ENCODE results near the gene LIFR.

The LIFR gene

DNA sequence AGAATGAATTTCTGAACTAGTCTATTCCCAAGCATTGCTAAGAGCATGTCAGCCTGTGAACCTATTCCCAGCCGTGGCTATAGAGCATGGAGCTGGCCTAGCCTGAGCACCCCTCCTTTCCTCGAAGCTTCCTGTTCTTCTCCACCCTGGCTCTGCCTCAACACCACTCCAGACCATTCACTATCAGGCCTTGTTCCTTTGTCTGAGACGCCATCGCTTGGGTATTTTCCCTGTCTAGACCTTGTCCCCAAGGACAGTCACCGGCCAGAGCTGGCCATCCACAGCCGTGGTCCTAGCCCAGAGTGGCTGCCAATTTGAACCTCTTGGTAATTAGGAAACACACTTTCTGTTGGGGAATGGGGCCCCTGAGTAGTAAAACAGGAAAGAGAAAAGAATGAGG is 105.8 kb downstream of the LIFR start:
- FAIRE-seq (no peak), DNase-seq (ENCODE audit: insufficient read length, low spot score) (no peak)
- TF ChIP-seq, protein P1, sequence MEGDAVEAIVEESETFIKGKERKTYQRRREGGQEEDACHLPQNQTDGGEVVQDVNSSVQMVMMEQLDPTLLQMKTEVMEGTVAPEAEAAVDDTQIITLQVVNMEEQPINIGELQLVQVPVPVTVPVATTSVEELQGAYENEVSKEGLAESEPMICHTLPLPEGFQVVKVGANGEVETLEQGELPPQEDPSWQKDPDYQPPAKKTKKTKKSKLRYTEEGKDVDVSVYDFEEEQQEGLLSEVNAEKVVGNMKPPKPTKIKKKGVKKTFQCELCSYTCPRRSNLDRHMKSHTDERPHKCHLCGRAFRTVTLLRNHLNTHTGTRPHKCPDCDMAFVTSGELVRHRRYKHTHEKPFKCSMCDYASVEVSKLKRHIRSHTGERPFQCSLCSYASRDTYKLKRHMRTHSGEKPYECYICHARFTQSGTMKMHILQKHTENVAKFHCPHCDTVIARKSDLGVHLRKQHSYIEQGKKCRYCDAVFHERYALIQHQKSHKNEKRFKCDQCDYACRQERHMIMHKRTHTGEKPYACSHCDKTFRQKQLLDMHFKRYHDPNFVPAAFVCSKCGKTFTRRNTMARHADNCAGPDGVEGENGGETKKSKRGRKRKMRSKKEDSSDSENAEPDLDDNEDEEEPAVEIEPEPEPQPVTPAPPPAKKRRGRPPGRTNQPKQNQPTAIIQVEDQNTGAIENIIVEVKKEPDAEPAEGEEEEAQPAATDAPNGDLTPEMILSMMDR (IDR thresholded peaks at IDR 0.05; ENCODE audit: insufficient read depth, missing control alignments) = no peak

DNA sequence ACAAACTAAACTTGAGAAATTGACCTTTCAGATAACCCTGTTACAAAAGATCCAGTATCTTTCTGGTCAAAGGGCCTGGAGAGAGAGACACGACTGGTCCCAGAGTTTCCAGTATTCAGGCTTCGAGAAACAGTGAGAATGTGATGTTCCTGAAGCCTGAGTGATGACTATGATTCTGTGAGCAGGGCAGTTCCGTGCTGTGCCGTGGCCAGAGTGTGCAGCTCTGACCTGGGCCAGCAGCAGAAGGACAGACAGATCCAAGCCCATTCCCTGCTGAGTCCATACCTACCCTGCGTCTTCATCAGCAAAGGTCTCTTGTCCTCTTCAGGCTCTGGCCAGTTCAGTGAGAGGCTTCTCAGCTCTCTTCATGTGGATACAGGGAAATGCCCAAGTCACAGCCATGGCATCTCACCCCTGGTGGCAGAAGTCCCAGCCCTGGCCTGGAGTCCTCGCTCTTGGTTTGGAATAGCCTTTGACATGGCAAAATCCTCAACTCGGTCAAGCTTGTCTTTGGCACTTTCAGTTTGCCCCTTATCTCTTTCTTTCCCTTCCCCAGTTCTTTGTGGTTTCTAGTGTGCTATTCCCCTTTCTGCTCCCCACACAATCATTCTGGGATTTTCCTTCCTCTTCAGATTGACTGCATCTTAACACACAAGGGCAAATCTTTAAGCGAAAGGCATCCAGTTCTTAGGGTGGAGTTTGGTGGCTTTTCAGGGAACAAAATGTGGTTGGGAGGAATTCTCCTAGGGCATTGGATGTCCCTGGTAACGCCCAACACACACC is 107.7 kb downstream of the LIFR start:
- FAIRE-seq (no peak), DNase-seq (ENCODE audit: insufficient read length, low spot score) (no peak)
- TF ChIP-seq, protein P1 (IDR thresholded peaks at IDR 0.05; ENCODE audit: insufficient read depth, missing control alignments) = no peak

DNA sequence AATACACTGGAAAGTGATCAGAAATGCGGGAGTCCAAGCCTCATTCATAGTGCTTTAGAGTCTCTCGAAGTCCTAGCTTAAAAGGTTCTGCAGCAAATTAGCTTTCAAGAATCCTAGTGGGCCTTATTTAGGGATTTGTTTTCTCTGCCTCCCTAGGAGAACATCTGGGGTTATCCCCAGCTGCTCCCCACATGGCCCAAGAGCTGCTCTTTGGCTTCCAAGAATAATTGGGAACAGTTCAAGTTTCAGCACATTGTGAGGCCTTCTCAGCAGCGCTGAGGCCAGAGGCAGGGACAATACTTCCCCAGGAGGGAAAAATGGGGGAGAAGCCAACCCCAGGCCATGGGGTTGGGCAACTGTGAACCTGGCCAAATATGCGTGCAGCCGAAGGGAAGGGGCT is 108.7 kb downstream of the LIFR start:
- DNase-seq (ENCODE audit: insufficient read length, low spot score) = no peak
- FAIRE-seq = no peak
- TF ChIP-seq, protein P1 (IDR thresholded peaks at IDR 0.05; ENCODE audit: insufficient read depth, missing control alignments) = no peak

DNA sequence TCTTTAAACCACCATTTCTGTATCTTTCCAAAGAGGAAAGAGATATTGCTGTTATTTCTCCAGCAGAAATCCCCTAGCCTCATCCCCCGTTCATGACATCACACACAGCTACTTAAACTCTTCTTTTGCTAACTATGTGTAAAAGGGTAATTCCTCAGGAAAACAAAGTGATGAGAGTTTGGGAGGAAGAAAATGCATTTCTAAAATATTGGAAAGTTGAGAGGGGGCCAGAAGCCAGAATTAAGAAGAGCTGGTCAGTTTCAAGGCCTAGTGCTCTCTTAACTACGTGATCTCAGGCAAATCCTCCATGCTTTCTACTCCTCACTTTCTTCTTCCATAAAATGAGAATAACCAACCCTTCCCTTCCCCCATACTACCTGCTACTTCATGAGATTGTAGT is 109.4 kb downstream of the LIFR start:
- TF ChIP-seq, protein P1 (IDR thresholded peaks at IDR 0.05; ENCODE audit: insufficient read depth, missing control alignments) = no peak
- no peak for DNase-seq (ENCODE audit: insufficient read length, low spot score)
- FAIRE-seq = no peak

DNA sequence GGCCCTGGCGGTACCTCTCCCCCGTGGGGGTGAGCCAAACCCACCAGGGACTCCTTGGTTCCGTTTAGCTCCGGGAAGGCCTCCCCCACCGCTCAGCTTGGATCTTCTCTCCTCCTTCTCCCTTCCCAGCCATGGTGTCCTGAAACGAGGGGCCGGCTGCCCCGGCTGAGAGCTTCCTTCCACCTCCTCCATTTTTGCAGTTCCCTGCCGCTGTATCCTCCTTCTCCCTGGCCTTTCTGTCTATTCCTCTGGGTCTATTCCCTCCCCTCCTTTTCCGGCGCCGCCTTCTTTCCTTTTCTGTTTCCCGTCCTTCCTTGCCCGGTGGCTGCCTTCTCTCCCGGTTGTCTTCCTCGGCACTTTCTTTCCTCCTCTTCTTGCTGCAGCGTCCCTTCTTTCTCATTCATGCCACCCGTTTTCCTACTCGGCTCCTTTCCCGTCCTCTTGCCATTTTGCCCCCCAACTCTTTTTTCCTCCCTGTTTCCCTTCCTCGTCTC is 110.4 kb downstream of the LIFR start:
- DNase-seq (ENCODE audit: insufficient read length, low spot score) (no peak), FAIRE-seq (no peak)
- TF ChIP-seq, protein P1 (IDR thresholded peaks at IDR 0.05; ENCODE audit: insufficient read depth, missing control alignments) = no peak

DNA sequence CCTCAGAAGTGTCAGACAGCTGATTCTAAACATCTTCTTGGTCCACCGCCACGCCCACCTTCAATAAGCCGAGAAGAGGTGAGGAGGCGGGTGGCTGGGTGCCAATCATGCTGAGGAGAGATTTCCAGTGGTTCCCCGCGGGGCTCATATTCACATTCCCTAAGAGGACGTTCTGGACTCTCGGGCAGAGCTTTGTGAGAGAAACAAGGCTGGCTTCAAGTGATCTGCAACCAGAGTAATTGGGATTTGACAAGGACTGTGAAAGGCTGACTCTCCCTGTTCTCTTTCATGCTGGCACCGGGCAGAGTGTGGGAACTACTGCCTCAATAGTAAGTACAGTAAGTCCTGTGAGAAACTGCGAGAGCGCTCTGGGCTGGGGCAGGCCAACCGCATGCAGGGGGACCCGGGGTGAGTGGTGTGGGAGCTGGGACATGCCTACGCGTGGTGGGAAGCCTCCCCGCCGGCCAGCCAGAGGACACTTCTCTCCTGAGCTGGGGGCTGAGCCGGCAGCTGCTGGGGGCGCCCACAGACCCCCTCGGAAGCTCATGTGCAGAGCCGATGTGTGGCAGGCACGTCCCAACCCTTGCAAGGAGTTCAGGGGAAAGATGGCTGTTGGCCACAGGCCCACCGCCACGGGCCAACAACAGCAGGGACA is 110.9 kb downstream of the LIFR start:
- no peak for FAIRE-seq
- no peak for DNase-seq (ENCODE audit: insufficient read length, low spot score)
- TF ChIP-seq, protein P1 (IDR thresholded peaks at IDR 0.05; ENCODE audit: insufficient read depth, missing control alignments) = no peak

DNA sequence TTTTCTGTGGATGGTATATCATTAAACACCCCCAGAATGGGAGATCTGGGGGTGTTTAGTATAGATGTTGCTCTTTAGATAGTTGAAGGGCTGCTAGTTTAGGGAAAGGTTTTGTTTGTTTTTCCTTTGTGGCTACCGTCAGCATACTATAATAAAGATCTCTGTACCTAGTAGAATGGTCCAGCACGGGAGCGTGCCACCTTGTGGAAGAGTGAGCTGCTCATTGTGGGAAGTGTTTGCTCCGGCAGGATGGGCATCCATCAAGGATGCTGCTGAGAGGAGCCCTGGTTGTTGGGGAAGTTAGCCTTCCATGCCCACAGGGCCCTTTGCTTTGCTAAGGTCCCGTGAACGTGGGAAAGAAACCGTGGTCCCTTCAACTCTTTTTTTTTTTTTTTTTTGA is 113.1 kb downstream of the LIFR start:
- DNase-seq (ENCODE audit: insufficient read length, low spot score) = no peak
- TF ChIP-seq, protein P1 (IDR thresholded peaks at IDR 0.05; ENCODE audit: insufficient read depth, missing control alignments) = no peak
- no peak for FAIRE-seq

Measured in D721Med (cell line).